Activated CD4-positive, alpha-beta memory T cell treated with anti-CD3 and anti-CD28 coated beads, Interleukin-2, amount 10 ng/mL, durations not matched to agents 7 days and 5 days (primary cell): ENCODE measurements around the gene ZNF334. TPM values are rescaled to one million over a fixed set of nuclear protein-coding genes. Genes with fewer than 3 reads are reported as not detected.

Experiments
- CTCF ChIA-PET: fragments of 350-600 bp; sonication (Branson Sonifier 250); formaldehyde crosslinking; loops from one replicate; lab custom pipeline; 2021; ENCODE audit warnings: antibody characterized with exemption, inconsistent platforms; lab: Charles Lee
- POLR2A ChIA-PET: fragments of 350-600 bp; sonication (Branson Sonifier 250); formaldehyde crosslinking; loops from one replicate; lab custom pipeline; 2021; ENCODE audit warnings: antibody characterized with exemption; lab: Charles Lee
- DNase-seq: peaks from one replicate; pipeline ENCODE4 v3.0.0-alpha.2; 2020
- H3K27ac Mint-ChIP-seq: one replicate; pipeline ENCODE4 v1.8.0; 2021; ENCODE audit warnings: mild to moderate bottlenecking, mixed read lengths
- H3K27me3 Mint-ChIP-seq: one replicate; pipeline ENCODE4 v1.8.0; 2021; ENCODE audit warnings: mixed read lengths
- H3K36me3 Mint-ChIP-seq: one replicate; pipeline ENCODE4 v1.8.0; 2021; ENCODE audit warnings: low read depth, mixed read lengths
- H3K4me1 Mint-ChIP-seq: one replicate; pipeline ENCODE4 v1.8.0; 2021; ENCODE audit warnings: mixed read lengths
- H3K4me3 Mint-ChIP-seq: one replicate; pipeline ENCODE4 v1.8.0; 2021; ENCODE audit warnings: mild to moderate bottlenecking, mixed read lengths
- H3K9me3 Mint-ChIP-seq: one replicate; pipeline ENCODE4 v1.8.0; 2021; ENCODE audit warnings: mixed read lengths
- total RNA-seq, 2 experiments: library from RNA; stranded (reverse); gene quantifications; one replicate each; pipeline ENCODE4 v1.2.3, GENCODE V29; 2021

Gene ZNF334
- total RNA-seq, 2 experiments from 2014 or later = 1.4 TPM

DNA sequence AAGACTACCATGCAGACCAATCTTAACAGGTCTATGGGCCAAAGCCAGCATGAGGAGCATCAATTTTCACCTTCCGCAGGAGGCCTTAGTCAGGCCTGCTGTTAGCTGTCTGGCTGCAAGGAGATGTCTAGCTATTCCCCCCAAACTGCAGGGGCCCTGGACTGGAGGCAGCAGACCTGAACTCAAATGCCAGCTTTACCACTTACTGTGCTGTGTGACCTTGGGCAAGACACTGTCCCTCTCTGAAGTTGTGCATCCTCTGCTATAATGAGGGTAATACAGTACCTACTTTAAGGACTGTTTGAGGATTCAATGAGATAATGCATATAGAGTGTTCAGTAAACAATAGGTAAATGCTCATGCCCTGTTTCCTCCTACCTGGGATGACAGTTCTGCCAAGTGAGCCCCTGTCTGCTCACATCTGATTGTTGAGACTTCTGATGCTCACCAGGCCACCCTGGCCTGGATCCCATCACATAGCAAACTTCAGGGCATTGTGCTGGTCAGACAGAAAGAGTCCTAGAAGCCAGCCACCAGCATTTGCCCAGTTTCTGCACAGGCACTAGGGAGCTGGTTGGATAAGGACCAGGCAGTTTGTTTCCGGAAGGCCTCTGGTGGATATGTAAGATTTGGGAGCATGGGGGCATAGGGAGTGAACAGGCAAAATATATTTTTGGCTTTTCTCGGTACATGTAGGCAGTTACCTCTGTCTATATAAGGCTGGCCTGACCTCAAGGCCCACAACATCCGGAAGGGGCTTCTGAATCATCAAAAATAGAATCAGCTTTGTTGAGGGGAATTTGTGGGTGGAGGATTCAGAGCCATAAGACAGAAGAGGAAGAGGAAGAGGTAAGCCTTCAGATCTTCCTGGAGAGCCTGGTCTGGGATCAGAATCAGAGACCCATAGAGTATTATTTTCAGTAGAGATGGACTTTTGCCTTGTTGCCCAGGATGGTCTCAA is 39.4 kb upstream of the ZNF334 start:
- Mint-ChIP-seq H3K4me3 (peak overlapping the region; percentile 50), H3K27ac (peak overlapping the region; percentile 91), H3K27me3 (no peaks in the 10 kb centered on the region), H3K4me1 (peaks cover 33% of the 10 kb centered on the region), H3K9me3 (no peaks in the 10 kb centered on the region), H3K36me3 (peaks cover 4% of the 10 kb centered on the region)
- CTCF ChIA-PET = interaction anchor here (0.9 to 3.6 kb wide), 9 partner anchors 8 to 832 kb away, joined by 3 to 21 read pairs (median 5); partner anchors contain the start of gene ZNF334
- peak; percentile 83 for DNase-seq
- POLR2A ChIA-PET = interaction anchor here (0.6 to 2.0 kb wide), 4 partner anchors 8 to 1198 kb away, joined by 3 to 9 read pairs (median 6); no protein-coding TSS in a partner anchor

DNA sequence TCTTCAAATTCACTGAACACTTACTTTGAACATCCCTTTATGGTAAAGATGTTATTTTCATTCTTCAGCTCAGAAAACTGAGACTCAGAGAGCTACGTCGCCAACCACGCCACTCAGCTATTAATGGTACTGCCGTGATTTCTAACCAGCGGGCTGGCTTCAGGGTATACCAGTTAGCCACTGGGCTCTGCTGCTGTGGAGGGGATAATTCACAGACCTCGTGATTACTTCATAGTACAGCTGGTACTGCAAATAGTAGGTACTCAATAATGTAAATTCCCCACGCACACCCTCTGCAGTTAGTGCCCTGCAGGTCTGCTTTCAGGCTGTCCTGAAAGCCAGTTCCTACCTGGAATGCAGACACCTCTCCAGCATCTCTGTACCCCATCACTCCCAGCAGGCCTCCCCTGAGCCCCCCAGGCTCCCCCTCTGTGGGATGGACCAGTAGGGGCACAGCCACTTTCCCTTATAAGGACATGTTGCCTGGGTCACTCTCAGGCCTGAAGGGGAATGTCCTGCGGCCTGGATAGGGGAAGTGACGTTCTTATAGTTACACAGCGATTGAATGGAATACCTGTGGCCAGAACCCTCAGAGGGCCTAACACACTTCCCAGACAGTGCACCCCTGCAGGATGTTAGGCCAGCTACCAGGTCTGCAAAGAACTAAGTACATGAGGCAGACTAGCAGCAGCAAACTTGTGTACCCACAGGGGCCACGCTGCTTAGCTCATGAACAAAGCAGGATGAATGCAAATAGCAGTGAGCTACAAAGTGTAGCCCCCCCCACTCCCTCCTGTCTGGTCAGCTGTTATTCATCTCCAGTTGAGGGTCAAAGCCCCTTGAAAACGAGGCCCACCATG is 38.4 kb upstream of the ZNF334 start:
- peaks cover 26% of the 10 kb centered on the region for H3K4me1 Mint-ChIP-seq
- no peaks in the 10 kb centered on the region for H3K9me3 Mint-ChIP-seq
- H3K36me3 Mint-ChIP-seq = peaks cover 3% of the 10 kb centered on the region
- peak overlapping the region; percentile 91 for H3K27ac Mint-ChIP-seq
- no peaks in the 10 kb centered on the region for H3K27me3 Mint-ChIP-seq
- CTCF ChIA-PET = interaction anchor here (0.9 to 3.6 kb wide), 8 partner anchors 10 to 832 kb away, joined by 3 to 12 read pairs (median 4); partner anchors contain the start of gene ZNF334
- no peak overlapping the region for H3K4me3 Mint-ChIP-seq
- DNase-seq = no peak
- POLR2A ChIA-PET = interaction anchor here (0.6 to 2.0 kb wide), 2 partner anchors 10 to 1197 kb away, joined by 3 to 8 read pairs; no protein-coding TSS in a partner anchor

DNA sequence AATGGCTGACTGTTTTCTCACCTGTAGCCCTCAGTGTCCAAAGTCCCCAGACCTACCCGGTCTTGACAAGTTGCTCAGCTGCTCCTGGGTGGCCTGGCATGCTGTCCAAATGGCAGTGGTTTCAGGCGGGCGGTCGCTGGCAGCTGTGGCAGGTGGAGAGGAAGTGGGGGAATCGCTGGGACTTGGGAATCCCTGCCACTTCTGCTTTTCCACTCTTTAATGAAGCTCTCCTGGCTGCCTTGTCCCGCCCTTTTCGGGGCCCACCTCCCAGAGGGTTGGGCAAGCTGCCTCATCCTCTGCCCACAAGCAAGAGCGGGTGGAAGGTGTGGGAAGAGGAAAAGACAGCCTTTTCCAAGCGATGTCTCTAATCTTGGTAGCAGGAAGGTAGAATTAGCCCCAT is 37.1 kb upstream of the ZNF334 start, which contains the start of gene OCSTAMP:
OCSTAMP (minus strand) TSS at position 194 of the 400 bp plus-strand sequence; CDS start at position 100, 94 bp downstream.
- Mint-ChIP-seq H3K4me1 (peaks cover 17% of the 10 kb centered on the region), H3K27me3 (no peaks in the 10 kb centered on the region), H3K9me3 (no peaks in the 10 kb centered on the region), H3K36me3 (no peaks in the 10 kb centered on the region), H3K4me3 (no peak within 1 kb of the TSS), H3K27ac (peak within 1 kb of the TSS; percentile 5)
- no peak for DNase-seq
- CTCF ChIA-PET = interaction anchor here (1.0 to 3.6 kb wide), 4 partner anchors 11 to 132 kb away, joined by 4 to 12 read pairs (median 4); no protein-coding TSS in a partner anchor
- POLR2A ChIA-PET = interaction anchor here (1.1 kb wide), 1 partner anchor 444 kb away, joined by 3 read pairs; no protein-coding TSS in a partner anchor

DNA sequence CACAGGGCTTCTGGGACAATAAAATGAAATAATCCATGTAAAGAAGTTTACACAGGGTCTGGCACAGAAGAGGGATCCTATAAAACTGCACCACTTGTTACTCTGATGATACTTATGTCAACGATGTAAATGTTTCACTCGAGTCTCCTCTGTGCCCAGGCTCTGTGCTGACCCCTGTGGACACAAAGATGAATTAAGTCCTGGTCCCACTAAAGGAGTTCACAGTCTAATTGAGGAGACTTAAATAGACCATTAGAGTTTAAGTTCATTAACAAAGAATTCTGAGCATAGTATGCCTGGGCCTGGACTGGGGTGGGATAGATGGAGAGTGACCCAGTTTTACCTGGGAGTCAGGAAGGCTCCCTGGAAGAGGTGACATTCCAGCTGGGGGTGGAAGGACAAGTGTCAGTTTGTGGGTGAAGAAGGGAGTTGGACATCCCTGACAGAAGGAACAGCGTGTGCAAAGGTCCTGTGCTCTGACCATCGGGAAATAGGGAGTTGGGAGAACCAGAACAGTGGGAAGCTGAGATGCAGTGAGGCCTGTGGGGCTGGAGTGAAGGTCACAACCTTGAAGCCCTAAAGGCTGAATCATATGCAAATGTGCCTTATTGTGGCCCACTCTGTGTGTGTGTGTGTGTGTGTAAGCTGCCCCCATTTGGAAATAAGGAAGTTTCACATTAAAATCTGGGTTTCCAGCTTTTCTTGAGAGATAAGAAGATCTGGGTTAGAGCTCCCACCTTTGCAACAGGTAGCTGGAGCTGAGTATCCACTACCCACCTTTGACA is 36.0 kb upstream of the ZNF334 start:
- Mint-ChIP-seq H3K27ac (no peak overlapping the region), H3K4me3 (no peak overlapping the region), H3K9me3 (no peaks in the 10 kb centered on the region), H3K36me3 (no peaks in the 10 kb centered on the region), H3K4me1 (peaks cover 6% of the 10 kb centered on the region), H3K27me3 (no peaks in the 10 kb centered on the region)
- ChIA-PET CTCF (interaction anchor here (1.0 to 1.3 kb wide), 3 partner anchors 10 to 133 kb away, joined by 4 read pairs; no protein-coding TSS in a partner anchor), POLR2A (no interaction called here)
- no peak for DNase-seq

DNA sequence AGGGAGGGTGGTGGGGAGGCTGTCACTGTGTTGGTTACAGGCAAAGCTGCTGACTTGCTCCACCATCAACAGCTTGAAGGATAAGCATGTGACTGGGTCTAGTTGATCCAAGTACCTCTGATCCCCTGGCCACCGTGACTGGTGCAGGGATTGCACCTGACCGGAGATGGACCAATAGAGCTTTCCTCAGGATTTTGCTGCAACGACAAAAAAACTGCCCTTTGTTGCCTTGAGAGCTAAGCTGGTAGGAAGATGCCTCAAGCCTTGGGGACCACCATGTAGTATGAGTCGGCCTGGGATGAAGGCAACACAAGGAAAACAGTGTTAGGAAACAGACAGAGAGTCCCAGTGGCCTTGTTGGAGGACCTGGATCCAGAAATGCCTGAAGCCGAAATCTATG is 35.3 kb upstream of the ZNF334 start:
- POLR2A ChIA-PET = no interaction called here
- CTCF ChIA-PET = no interaction called here

DNA sequence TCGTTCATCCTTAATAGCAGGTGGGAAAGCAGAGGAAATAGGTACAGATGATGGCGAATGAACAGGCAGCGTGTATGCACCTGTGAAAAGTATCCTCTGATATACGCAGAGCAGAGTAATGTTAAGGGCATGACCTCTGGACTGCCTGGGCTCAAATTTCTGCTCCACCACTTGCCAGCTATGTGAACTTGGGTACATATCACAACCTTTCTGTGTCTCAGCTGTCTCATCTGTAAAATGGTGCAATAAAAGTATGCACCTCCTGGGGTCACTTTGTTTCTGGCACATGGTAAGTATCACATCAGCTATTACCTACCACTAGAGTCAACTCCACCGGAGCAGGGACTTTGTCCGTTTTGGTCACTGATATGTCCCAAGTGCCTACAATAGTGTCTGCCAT is 34.6 kb upstream of the ZNF334 start:
- H3K4me1 Mint-ChIP-seq = peaks cover 12% of the 10 kb centered on the region
- H3K27me3 Mint-ChIP-seq = no peaks in the 10 kb centered on the region
- DNase-seq = no peak
- H3K4me3 Mint-ChIP-seq = no peak overlapping the region
- no peaks in the 10 kb centered on the region for H3K36me3 Mint-ChIP-seq
- H3K27ac Mint-ChIP-seq = no peak overlapping the region
- CTCF ChIA-PET = no interaction called here
- POLR2A ChIA-PET = no interaction called here
- H3K9me3 Mint-ChIP-seq = no peaks in the 10 kb centered on the region

More for the DNA sequence above, 35.3 kb upstream of the ZNF334 start:
- Mint-ChIP-seq H3K9me3 (no peaks in the 10 kb centered on the region), H3K4me1 (peaks cover 5% of the 10 kb centered on the region), H3K36me3 (no peaks in the 10 kb centered on the region), H3K27ac (no peak overlapping the region), H3K27me3 (no peaks in the 10 kb centered on the region), H3K4me3 (no peak overlapping the region)
- DNase-seq = no peak

DNA sequence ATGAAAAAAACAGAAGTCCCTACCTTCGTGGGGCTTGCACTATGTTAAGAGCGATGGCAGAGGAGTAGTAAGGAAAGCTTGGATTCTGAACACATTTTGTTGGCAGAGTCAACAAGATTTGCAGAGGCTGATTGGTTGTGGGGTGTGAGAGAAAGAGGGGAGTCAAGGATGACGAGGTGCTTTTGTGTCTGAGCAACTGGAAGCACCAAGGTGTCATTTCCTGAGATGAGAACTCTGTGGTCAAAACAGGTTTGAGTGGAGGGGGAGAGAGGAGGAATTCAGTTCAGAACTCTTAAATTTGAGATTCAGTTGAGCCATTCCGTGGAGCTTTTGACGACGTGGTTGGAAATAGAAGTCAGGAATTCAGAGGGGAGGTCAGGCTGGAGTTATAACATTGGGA is 33.6 kb upstream of the ZNF334 start:
- H3K27ac Mint-ChIP-seq = no peak overlapping the region
- H3K9me3 Mint-ChIP-seq = no peaks in the 10 kb centered on the region
- H3K4me1 Mint-ChIP-seq = peaks cover 17% of the 10 kb centered on the region
- H3K27me3 Mint-ChIP-seq = no peaks in the 10 kb centered on the region
- H3K36me3 Mint-ChIP-seq = no peaks in the 10 kb centered on the region
- ChIA-PET CTCF (interaction anchor here (1.2 kb wide), 1 partner anchor 34 kb away, joined by 3 read pairs; the partner anchor contains the start of gene ZNF334), POLR2A (no interaction called here)
- no peak overlapping the region for H3K4me3 Mint-ChIP-seq
- DNase-seq = no peak

DNA sequence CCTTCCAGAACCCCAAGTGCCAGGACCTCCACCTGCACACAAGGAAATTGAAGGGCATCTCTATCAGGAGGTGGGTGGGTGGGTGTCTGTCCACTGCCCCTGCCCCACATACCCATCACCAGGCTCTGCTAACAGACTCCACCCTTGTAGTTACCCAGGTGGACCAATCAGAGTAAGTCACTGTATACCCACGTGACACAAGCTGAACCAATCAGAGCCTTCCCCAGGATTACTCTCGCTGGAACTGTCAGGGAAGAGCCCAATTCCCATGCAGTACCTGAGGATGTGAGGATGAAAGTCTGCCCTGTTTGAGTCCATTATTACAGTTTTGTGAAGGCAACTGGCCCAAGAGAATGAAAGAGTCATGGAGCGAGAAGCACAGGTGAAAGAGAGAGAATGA is 32.9 kb upstream of the ZNF334 start:
- ChIA-PET POLR2A (interaction anchor here (1.3 kb wide), 1 partner anchor 32 kb away, joined by 4 read pairs; no protein-coding TSS in a partner anchor), CTCF (interaction anchor here (0.6 to 2.8 kb wide), 4 partner anchors 33 to 433 kb away, joined by 3 to 14 read pairs (median 4); partner anchors contain the start of genes ELMO2, TP53RK and ZNF334)
- Mint-ChIP-seq H3K27ac (no peak overlapping the region), H3K36me3 (no peaks in the 10 kb centered on the region), H3K4me1 (peaks cover 17% of the 10 kb centered on the region), H3K4me3 (no peak overlapping the region), H3K27me3 (no peaks in the 10 kb centered on the region), H3K9me3 (no peaks in the 10 kb centered on the region)
- no peak for DNase-seq

DNA sequence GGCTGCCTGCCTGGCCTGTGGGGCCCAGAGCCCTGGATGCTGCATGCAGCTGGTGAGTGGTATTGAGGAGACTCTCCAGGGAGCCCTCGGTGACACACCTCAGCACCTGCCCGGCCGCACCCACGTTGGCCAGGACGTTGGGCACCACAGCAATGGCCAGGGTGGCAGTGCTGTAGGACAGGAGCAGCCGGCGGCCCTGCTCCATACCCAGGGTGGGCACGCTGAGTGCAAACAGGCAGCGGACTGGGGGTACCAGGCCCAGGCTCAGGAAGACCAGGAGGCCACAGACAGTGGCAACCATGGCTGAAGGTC is 32.4 kb upstream of the ZNF334 start:
- peaks cover 17% of the 10 kb centered on the region for H3K4me1 Mint-ChIP-seq
- H3K27me3 Mint-ChIP-seq = no peaks in the 10 kb centered on the region
- H3K4me3 Mint-ChIP-seq = no peak overlapping the region
- H3K36me3 Mint-ChIP-seq = no peaks in the 10 kb centered on the region
- POLR2A ChIA-PET = interaction anchor here (1.1 to 2.3 kb wide), 6 partner anchors 7 to 143 kb away, joined by 4 to 18 read pairs (median 6); partner anchors contain the start of genes ELMO2 and TP53RK
- no peak overlapping the region for H3K27ac Mint-ChIP-seq
- CTCF ChIA-PET = interaction anchor here (1.1 to 2.8 kb wide), 8 partner anchors 8 to 144 kb away, joined by 5 to 50 read pairs (median 14); partner anchors contain the start of genes ELMO2, TP53RK and ZNF334
- DNase-seq = no peak
- H3K9me3 Mint-ChIP-seq = no peaks in the 10 kb centered on the region

DNA sequence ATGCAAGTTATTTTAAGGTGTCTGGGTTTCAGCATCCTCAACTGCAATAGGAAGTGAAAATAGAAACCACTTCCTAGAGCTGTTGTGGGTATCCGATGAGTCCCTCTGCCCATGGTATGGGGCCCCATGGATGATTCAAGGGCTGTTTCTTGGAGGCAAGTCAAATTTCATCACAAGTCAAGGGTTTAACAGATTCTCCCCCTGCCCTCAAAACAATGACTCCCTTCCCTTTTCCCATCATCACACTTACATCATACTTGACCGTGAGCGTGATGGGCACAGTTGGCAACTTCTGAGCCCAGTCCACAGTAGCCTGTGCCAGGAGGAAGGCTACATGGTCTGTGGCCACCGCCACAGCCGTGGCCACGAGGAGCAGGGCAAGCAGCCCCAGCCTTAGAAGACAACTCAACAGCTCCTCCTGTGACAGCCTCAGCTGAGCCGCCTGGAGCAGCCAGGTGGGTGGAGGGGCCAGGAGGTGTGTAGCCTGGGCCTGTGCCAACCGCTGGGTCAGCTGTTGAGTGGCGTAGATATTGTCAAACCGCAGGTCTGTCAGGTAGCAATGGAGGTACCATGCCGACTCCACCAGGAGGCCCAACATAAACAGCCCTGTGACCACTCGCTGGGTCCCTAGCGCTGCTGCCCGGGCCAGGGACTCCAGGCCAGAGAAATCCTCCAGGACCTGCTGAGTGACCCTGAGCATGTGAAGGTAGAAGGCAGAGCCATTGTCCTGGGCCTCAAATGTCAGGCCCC is 31.9 kb upstream of the ZNF334 start:
- Mint-ChIP-seq H3K36me3 (no peaks in the 10 kb centered on the region), H3K4me1 (peaks cover 17% of the 10 kb centered on the region), H3K27me3 (peaks cover 4% of the 10 kb centered on the region), H3K9me3 (no peaks in the 10 kb centered on the region), H3K27ac (no peak overlapping the region), H3K4me3 (peak overlapping the region; percentile 57)
- CTCF ChIA-PET = interaction anchor here (0.7 to 2.8 kb wide), 20 partner anchors 9 to 209 kb away, joined by 3 to 50 read pairs (median 6); partner anchors contain the start of genes ELMO2, TP53RK and ZNF334
- peak; percentile 77 for DNase-seq
- POLR2A ChIA-PET = interaction anchor here (0.9 to 2.3 kb wide), 12 partner anchors 8 to 144 kb away, joined by 3 to 18 read pairs (median 4); partner anchors contain the start of genes ELMO2 and TP53RK

DNA sequence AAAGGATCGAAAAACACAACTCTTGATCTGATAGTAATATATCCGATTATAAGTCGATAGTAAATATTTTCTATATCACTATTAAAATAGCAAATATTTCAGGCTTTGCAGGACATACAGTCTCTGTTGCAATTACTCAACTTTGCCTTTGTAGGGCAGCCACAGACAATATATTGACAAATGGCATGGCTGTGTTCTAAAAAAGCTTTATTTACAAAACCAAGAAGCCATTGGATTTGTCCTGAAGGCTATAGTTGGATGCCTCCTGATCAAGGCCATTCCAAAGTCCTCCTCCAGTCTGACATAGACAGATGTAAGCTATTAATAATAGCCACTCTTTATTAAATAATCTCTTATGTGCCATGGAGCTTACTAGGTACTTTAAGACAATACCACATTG is 31.2 kb upstream of the ZNF334 start:
- no peak overlapping the region for H3K4me3 Mint-ChIP-seq
- no peak for DNase-seq
- CTCF ChIA-PET = interaction anchor here (0.7 to 2.8 kb wide), 22 partner anchors 10 to 210 kb away, joined by 3 to 50 read pairs (median 6); partner anchors contain the start of genes ELMO2, TP53RK and ZNF334
- H3K27ac Mint-ChIP-seq = no peak overlapping the region
- peaks cover 4% of the 10 kb centered on the region for H3K27me3 Mint-ChIP-seq
- H3K9me3 Mint-ChIP-seq = no peaks in the 10 kb centered on the region
- peaks cover 17% of the 10 kb centered on the region for H3K4me1 Mint-ChIP-seq
- H3K36me3 Mint-ChIP-seq = no peaks in the 10 kb centered on the region
- POLR2A ChIA-PET = interaction anchor here (0.9 to 2.3 kb wide), 11 partner anchors 9 to 144 kb away, joined by 3 to 18 read pairs (median 4); partner anchors contain the start of genes ELMO2 and TP53RK
